ENCODE results near the gene HAUS8. TPM values are rescaled to one million over a fixed set of nuclear protein-coding genes. Genes with fewer than 3 reads are reported as not detected.

HAUS8 gene
- total RNA-seq, 4 donors from 2014 or later: 3.0 to 5.8 (median 3.2) TPM

- no peak overlapping the region for H3K4me3 ChIP-seq
- DNase-seq: no peak
- no peaks in the 10 kb centered on the region for H3K36me3 ChIP-seq
- WGBS, 2 donors: 68 to 72% methylated on average over 2 to 3 of the region's 3 CpGs
- intact Hi-C loops (cut with DNase I): no loop called here
- H3K4me1 ChIP-seq: peaks cover 0 to 20% (median 0%) of the 10 kb centered on the region in 3 donors
- peaks cover 0 to 20% (median 0%) of the 10 kb centered on the region in 3 donors for H3K9me3 ChIP-seq
- H3K27ac ChIP-seq: no peak overlapping the region
- H3K27me3 ChIP-seq: peaks cover 7 to 73% (median 9%) of the 10 kb centered on the region in 4 donors
- no peak for TF ChIP-seq POLR2A (IDR thresholded peaks at IDR 0.05)
- TF ChIP-seq, protein P1, sequence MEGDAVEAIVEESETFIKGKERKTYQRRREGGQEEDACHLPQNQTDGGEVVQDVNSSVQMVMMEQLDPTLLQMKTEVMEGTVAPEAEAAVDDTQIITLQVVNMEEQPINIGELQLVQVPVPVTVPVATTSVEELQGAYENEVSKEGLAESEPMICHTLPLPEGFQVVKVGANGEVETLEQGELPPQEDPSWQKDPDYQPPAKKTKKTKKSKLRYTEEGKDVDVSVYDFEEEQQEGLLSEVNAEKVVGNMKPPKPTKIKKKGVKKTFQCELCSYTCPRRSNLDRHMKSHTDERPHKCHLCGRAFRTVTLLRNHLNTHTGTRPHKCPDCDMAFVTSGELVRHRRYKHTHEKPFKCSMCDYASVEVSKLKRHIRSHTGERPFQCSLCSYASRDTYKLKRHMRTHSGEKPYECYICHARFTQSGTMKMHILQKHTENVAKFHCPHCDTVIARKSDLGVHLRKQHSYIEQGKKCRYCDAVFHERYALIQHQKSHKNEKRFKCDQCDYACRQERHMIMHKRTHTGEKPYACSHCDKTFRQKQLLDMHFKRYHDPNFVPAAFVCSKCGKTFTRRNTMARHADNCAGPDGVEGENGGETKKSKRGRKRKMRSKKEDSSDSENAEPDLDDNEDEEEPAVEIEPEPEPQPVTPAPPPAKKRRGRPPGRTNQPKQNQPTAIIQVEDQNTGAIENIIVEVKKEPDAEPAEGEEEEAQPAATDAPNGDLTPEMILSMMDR (IDR thresholded peaks at IDR 0.05): no peak
Measured at GRCh38 chr19:17023805-17024204, 51.4 kb downstream of the HAUS8 start.

- no peak for DNase-seq
- Histone ChIP-seq H3K27me3 (peaks cover 7 to 63% (median 9%) of the 10 kb centered on the region in 4 donors), H3K4me1 (peaks cover 0 to 20% (median 0%) of the 10 kb centered on the region in 3 donors), H3K27ac (no peak overlapping the region), H3K9me3 (peaks cover 0 to 20% (median 0%) of the 10 kb centered on the region in 3 donors), H3K4me3 (no peak overlapping the region), H3K36me3 (no peaks in the 10 kb centered on the region)
- no peak for TF ChIP-seq POLR2A (IDR thresholded peaks at IDR 0.05)
- TF ChIP-seq, protein P1 (IDR thresholded peaks at IDR 0.05): no peak
- WGBS, 2 donors: 93 to 100% methylated on average over 1 to 2 of the region's 7 CpGs
- intact Hi-C loops (cut with DNase I): no loop called here
Measured at GRCh38 chr19:17022738-17023137, 52.5 kb downstream of the HAUS8 start.

DNA sequence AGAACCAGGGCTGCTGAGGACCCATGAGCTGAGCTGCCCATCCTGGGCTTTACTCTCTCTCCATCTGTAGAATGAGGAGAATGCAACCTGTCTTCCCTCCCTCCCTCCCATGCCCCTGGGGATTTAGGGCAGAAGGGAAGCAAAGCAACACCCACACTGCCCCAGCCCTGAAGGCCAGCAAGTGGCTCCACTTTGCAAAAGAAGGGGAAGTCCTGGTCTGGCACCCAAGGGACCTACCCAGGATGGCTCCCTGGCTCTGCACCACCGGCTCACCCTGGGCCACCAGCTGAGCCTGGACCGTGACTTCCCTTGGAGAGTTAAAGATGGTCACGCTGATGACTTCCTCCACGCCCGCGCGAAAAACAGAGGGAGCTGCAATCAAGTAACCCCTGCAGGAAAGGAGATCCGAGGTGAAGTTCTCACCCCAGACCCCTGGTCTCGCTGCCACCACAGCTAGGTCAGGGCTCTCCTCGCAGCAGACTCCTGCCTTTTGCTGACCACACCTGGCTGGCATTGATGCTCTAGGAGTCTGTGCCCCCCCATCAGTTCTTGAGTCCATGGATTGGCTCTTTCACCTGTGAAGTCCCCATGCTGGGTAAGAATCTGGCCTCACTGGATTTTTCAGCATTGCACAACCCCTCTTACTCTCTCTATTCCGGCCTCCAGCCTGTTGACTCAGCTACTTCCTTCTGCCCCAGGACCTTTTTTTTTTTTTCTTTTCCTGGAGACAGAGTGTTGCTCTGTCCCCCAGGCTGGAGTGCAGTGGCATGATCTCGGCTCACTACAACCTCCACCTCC, 53.3 kb downstream of the HAUS8 start:
- DNase-seq: no peak
- intact Hi-C loops (cut with DNase I): no loop called here
- H3K4me1 ChIP-seq: peaks cover 0 to 20% (median 0%) of the 10 kb centered on the region in 3 donors
- H3K4me3 ChIP-seq: no peak overlapping the region
- no peak overlapping the region for H3K27ac ChIP-seq
- peaks cover 0 to 61% (median 9%) of the 10 kb centered on the region in 4 donors for H3K27me3 ChIP-seq
- 69 to 79% methylated on average over 10 to 11 of the region's 12 CpGs for WGBS, 2 donors
- TF ChIP-seq, protein P1 (IDR thresholded peaks at IDR 0.05): no peak
- TF ChIP-seq POLR2A (IDR thresholded peaks at IDR 0.05): no peak
- no peaks in the 10 kb centered on the region for H3K36me3 ChIP-seq
- H3K9me3 ChIP-seq: peaks cover 0 to 20% (median 0%) of the 10 kb centered on the region in 3 donors

DNA sequence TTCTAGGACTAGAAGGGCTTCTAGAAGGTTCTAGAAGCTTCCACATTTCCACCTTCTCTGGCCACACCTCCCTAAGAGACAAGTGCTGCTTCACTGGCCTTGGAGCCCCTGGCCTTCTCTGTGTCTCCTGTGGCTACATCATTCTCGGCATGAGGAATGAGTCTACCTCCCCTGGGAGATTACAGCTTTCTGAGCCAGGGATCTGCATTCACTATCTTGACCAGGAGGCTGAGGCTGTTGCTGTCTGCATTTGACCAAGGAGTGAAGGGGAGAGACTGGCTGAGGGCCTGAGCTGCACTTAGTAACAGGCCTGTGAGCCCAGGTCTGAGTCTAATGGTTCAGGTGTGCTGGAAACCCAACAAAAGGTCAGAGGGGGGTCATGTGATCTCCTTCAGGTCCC, 53.9 kb downstream of the HAUS8 start:
- no peak for DNase-seq
- Histone ChIP-seq H3K4me1 (peaks cover 0 to 13% (median 0%) of the 10 kb centered on the region in 3 donors), H3K9me3 (peaks cover 0 to 20% (median 0%) of the 10 kb centered on the region in 3 donors), H3K36me3 (no peaks in the 10 kb centered on the region), H3K27ac (no peak overlapping the region), H3K27me3 (peaks cover 0 to 58% (median 9%) of the 10 kb centered on the region in 4 donors), H3K4me3 (no peak overlapping the region)
- TF ChIP-seq, protein P1 (IDR thresholded peaks at IDR 0.05): no peak
- no peak for TF ChIP-seq POLR2A (IDR thresholded peaks at IDR 0.05)
- intact Hi-C loops (cut with DNase I): no loop called here
- WGBS, 2 donors: no CpG with 5 or more reads among the region's 1 CpG

GRCh38 chr19:17020823-17021222, 54.4 kb downstream of the HAUS8 start:
- H3K4me1 ChIP-seq: peaks cover 0 to 8% (median 0%) of the 10 kb centered on the region in 3 donors
- peaks cover 0 to 20% (median 0%) of the 10 kb centered on the region in 3 donors for H3K9me3 ChIP-seq
- TF ChIP-seq POLR2A (IDR thresholded peaks at IDR 0.05): no peak
- TF ChIP-seq, protein P1 (IDR thresholded peaks at IDR 0.05): no peak
- intact Hi-C loops (cut with DNase I): no loop called here
- 74 to 95% methylated on average over 2 of the region's 2 CpGs for WGBS, 2 donors
- no peak overlapping the region for H3K4me3 ChIP-seq
- no peak overlapping the region for H3K27ac ChIP-seq
- no peak for DNase-seq
- H3K27me3 ChIP-seq: peaks cover 0 to 58% (median 8%) of the 10 kb centered on the region in 4 donors
- no peaks in the 10 kb centered on the region for H3K36me3 ChIP-seq
